Measurements from ENCODE around the gene GET3. TPM values are rescaled to one million over a fixed set of nuclear protein-coding genes. Genes with fewer than 3 reads are reported as not detected.
"Not testable (repeated sequence)": the region's sequence is repeated elsewhere in the genome, so short reads cannot be mapped to it uniquely, and the experiment has no call there.

Gene GET3
- total RNA-seq, result 55.6 TPM

DNA sequence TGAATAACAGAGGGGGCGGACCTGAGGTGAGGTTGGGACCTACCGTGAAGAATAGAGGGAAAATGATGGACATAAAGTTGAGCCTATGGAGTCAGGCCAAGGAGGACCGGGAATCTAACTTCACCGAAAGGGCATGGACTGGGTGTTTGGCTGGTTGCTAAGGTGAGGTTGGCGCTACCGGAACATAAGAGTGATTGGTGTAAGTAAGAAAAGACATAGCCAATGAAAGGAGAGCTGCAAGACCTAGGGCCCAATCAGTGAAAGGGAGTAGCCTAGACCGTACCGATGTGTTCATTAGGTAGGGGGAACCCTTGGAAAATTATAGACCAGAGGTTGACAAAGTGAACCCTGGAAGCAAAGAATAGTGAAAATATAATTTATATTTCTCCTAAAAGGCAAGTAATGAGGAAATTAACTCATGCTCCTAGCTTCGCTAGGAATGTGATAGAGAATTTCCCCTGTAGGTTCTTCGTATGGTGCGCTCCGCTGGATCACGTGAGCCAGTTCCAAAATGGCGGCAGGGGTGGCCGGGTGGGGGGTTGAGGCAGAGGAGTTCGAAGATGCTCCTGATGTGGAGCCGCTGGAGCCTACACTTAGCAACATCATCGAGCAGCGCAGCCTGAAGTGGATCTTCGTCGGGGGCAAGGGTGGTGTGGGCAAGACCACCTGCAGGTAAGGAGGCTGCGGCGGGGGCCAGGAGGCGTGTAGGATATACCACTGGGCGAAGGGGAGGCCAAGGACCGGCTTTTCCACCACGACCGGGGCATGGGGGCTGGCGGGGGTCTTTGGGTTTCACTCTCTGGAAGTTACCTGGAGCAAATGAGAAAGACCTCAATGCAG is at the start of gene GET3:
Gene GET3, plus strand, starts transcription at position 503 of the 840 bp plus-strand sequence. Its CDS starts 9 bp downstream, at position 512.
- DNase-seq (ENCODE audit: low spot score), result peak; percentile 95

DNA sequence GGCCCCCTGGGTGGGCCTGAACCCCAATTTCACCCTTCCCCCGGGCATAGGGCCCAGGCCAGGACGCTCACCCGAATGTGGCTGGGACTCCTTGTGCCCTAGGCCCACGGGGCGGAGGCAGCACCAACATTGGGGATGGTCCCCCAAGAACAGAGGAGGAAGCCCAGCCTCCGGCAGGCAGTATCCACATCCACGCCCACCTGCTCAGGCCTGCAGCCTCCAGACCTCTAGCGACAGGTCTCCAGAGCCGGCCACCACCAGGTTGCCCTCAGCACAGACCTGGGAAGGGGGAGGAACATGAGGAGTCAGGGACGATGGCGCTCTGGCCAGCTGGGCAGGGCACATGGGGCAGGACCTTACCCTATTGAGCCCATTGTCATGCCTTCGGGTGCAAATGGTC is 48.3 kb upstream of the GET3 start:
- no peak for DNase-seq (ENCODE audit: low spot score)

DNA sequence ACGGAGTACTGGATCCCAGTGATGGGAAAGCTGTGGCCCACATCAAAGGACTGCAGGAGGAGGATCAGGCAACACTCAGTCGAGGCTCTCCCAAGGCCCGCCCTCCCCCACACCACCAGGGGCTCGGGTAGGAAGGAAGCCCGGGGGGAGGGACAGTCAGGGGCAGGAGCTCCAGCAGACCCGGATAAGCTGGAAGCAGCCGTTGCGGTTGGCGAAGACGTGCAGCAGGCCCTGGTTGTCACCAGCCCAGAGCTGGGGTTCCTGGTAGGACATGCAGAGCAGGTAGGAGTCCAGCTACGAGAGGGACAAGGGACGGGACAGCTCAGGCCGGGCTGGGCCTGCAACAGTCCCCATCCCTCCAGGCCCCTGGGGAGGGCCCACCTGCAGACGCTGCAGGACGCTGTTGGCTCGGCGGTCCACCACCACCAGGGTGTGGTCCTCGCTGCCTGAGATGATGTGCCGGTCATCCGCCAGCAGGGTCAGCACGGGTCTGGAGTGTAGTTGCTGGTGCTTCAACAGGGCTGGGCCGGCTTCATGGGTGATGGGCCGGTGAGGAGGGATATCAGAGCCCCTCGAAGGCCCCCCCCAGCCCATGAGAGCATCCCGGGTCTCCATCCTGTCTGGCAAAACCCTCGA is 47.6 kb upstream of the GET3 start:
- DNase-seq (ENCODE audit: low spot score), result no peak

DNA sequence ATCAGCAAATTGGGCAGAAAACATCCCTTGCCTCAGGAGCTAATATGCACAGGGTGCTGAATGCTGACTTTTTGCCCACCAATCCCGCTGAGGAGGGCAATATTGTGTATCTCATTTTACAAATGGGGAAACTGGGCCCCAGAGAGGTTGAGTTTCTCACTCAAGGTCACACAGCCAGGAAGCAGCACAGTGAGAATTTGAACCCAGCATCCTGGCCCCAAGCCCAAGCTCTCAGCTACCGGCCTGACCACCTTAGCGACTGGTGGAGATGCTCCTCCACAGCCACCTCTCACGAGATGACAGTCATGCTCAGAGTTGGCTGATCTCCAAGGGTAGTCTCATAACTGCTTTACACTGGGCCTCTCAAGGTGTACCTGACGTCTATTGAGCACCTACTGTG is 44.3 kb upstream of the GET3 start:
- no peak for DNase-seq (ENCODE audit: low spot score)

DNA sequence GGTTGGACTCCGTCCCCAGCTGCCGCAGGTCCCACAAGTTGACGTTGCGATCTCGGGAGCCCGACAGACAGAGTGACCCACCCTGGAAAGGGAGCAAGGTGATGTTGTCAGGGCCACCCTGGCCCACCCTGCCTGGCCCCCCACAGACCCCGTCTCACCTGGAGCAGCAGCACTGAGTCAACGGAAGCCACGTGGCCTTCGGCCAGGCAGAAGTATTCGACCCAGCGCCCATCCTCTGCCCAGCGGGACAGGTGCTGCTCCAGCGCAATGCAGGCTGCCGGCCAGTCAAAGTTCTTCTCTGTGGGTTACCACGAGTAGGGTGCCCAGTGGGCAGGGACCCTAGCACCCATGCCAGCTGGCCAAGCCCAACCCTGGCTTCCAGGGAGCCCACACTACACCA is 42.7 kb upstream of the GET3 start:
- DNase-seq (ENCODE audit: low spot score), result no peak

DNA sequence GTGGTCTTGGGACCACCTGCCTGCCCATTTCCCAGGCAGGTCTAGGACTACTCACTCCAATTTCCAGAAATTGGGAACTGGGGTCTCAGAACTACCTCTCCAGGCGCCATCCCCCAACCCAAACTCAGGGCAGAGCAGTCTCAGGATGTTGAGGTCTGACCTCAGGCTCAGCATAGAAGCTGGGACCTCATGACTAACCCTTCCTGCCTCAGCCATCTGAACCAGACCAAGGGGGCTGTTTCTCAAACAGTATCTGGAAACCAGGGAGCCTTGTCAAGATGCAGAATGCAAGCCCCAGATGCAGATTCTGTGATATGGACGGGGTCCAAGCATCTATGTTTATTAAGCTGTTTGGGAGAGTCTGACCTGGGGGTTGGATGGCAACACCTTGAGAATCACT is 42.2 kb upstream of the GET3 start:
- DNase-seq (ENCODE audit: low spot score), result no peak

DNA sequence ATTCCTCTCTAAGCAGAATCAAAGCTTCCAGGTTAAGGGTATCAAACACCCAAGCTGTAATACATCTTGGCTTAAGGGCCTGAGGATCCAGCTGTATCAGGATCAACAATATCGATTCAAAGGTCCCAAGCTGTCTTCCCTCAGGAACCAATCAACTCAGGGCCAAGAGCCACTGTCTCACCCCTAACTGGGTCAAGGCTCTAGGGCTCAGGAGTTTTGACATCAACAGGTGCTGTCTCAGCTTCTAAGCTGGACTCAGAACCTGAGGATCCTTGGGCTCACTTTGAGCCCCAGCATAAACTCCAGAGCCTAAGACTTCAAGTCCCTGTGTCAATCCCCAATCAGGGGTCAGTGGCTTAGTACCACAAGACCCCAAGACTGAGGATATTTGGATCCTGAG is 41.8 kb upstream of the GET3 start:
- no peak for DNase-seq (ENCODE audit: low spot score)

DNA sequence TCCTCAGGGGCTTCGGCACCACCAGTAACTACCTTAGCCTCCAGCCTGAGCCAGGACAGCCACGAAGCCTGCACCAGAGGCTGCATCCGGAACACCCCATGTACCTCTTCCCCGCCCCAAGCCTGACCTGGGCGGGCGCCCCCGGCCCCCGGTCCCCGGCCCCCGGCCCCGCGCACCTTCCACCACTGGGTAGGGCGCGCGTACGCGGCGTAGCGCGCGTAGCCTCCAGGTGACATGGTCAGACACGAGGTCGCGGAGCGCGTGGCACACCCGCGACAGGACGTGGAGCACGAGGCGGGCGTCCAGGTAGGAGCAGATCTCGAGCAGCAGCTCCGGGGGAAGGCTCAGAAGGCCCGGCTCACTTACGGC is 41.3 kb upstream of the GET3 start:
- no peak for DNase-seq (ENCODE audit: low spot score)

DNA sequence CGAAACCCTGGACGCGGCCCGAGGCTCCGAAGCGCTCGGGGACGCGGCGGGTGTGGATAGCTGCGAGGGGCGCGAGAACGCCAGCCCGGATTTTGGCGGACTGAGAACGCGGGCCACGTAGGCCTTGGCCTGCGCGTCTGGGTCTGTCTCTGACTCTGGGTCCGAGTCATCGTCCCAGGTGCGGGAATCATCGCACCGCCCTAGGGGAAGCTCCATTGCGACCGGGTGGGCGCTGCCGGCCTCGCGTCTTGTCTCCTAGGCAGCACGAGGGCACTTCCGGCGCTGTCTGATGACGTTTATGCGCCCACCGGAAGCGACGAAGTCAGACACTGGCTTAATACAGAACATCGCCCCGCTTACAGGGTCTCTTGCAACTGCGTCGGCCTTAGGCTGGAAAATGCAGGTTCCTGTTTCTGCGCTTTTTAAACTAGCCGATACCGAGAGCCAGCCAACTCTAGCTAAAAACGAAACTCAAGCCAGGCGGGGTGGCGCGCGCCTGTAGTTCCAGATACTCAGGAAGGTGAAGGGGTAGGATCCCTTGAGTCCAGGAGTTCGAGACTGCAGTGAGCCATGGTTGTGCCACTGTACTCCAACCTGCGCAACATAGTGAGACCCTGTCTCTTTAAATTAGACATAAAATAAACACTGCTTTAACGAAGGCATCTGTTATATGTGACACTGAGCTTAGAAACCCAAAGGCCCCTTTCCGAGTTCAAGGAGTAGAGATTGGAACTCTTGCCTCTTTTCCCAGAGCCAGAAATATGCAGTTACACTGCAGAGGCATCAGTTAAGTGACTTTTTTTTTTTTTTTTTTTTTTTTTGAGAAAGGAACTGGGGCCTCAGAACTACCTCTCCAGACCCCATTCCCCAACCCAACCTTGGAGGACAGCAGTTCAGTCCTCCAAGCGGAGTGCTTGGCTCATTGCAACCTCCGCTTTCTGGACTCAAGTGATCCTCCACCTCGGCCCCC is 40.6 kb upstream of the GET3 start, which contains the start of gene FBXW9:
Gene FBXW9, minus strand, starts transcription at position 266 of the 970 bp plus-strand sequence. Its CDS starts 50 bp downstream, at position 216.
- DNase-seq (ENCODE audit: low spot score), result peak; percentile 97

DNA sequence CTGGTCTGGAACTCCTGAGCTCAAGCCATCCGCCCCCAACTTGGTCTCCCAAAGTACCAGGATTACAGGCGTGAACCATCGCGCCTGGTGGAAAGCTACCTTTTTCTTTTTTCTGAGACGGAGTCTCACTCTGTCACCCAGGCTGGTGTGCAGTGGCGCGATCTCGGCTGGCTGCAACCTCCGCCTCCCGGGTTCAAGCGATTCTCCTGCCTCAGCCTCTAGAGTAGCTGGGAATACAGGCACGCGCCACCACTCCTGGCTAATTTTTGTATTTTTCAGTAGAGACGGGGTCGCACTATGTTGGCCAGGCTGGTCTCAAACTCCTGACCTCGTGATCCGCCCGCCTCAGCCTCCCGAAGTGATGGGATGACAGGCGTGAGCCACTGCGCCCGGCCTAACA is 39.9 kb upstream of the GET3 start:
- not testable (repeated sequence) for DNase-seq (ENCODE audit: low spot score)

DNA sequence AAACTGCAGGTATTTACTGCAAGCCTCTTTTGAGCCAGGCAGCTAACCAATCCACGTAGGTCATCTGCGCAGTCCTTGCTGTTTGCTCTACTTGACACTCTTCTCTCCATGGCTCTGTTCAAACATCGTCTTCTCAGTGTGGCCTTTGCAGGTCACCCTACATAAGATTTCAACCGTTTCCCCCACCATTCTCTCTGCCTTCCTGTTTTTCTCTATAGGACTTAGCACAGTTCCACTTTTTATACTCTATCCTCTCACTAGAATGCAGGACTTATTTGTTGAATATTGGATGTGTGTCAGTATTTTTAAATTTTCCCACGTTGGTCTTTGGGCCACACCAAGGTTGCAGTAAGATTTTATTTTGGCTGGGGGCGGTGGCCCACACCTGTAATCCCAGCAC is 39.2 kb upstream of the GET3 start:
- no peak for DNase-seq (ENCODE audit: low spot score)

DNA sequence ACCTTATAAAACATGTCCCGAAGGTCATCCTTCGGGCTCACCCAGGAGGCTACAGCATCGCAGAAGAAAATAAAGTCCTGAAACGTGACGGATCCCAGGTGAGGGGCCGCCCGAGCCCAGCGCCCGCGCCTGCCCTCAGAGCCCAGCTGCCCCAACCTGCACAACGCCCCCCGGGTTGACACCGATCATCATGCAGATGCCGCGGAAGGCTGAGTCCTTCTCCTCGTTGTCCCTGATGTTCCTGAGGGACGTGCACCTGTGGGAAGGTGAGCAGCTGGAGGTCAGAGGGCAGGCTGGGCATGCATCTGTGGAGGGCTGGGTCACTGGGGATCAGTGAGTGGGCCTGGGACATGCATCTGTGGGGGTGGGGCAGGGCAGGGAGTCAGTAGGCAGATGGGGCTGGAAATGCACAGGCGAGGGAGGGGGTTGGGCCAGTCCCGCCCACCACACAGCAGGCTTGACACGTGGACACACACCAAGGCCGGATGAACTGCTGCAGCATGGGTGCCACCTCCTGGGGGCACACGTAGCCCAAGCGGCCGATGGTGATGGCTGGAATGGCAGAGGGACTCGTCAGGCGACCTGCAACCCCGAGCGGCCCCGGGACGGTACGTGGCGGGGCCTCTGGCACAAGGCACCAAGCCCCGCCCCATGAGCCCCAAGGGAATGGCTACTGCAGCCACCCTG is 35.6 kb upstream of the GET3 start:
- no peak for DNase-seq (ENCODE audit: low spot score)

DNA sequence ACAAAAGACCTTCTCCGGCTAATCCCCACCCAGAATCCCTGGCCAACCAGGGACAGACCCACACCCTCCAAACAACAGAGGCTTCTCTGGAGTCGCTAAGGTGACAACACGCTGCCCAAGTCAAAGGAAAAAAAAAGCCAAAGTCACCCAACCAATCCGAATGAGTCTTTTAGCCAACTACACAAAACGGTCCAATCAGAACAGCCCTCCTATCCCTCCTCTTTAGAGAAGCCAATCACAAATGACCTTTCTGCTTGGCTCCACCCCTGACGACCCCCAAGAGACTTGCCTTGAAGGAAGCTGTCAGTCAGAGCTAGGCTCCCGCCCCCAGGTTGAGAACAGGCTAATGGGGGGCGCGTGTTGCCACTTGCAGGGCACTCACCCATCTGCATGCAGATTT is 34.3 kb upstream of the GET3 start:
- DNase-seq (ENCODE audit: low spot score), result no peak

DNA sequence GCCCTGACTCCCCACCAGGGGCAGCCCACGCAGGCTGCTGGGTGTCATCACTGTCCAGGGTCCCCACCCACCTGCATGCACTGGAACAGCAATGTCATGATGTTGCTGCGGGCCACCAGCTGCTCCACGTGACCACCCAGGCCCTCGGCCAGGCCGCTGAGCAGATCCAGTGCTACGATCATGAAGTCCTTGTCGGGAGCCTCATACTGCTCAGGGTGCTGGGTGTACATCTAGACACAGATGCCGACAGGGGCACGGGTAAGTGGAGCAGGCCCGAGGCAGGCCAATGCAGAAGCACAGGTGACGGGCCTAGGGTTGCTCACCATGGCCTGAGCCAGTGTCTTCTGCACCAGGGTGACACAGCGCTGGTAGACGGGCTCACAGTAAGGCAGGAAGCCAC is 32.1 kb upstream of the GET3 start:
- no peak for DNase-seq (ENCODE audit: low spot score)

DNA sequence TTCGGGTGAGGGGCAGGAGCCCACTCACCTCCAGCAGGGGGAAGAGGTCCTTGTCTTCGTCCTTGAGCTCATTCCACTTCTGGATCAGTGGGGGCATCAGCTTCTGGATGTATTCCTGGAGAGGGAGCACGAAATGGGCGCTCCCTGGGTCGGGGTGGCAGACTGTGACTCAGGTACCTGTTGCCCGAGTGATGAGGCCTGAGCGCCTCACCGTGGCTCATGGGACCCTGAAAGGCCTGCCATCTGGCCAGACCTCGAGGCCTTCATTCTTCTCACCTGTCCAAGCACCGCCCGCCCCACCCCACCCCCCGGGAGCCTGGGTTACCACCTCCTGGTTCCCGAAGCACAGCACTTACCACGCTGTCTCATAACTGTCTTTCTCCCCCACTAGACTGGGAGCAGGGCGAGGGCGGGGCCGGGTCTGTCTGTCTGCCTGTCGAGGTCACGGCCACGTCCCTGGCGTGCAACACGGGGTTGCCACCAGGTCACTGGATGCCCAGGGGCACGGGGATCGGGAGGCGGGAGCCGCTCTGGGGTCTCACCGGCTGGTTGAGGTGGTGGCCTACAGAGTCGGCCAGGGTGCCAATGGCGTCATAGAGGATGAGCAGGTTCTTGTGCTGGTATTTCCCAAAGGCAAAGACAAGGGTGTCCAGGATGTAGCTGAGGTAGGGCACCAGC is 31.5 kb upstream of the GET3 start:
- no peak for DNase-seq (ENCODE audit: low spot score)

DNA sequence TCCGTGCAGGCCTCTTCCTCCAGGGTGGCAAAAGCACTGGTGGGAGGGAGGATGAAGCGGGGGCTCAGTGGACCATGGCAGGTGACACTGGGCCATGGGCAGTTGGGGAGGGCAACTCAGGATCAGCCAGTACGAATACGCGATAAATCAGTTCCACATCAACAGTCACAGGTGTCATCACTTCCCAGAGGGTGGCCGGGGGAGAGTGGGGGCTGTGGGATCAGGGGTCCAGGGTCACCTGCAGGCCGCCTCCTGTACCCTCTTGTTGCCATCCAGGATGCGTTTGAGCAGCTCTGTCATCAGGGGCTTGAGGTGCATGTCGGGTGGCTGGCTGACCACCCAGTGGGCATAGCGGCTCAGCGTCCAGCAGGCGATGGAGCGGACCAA is 31.0 kb upstream of the GET3 start:
- DNase-seq (ENCODE audit: low spot score), result no peak

DNA sequence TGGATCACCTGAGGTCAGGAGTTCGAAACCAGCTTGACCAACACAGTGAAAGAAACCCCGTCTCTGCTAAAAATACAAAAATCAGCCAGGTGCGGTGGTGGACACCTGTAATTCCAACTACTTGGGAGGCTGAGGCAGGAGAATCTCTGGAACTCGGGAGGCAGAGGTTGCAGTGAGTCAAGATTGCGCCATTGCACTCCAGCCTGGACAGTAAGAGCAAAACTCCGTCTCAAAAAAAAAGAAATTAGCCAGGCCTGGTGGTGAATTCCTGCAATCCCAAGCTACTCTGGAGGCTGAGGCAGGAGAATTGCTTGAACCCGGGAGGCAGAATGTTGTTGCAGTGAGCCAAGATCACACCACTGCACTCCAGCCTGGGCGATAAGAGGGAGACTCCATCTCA is 28.7 kb upstream of the GET3 start:
- DNase-seq (ENCODE audit: low spot score), result no peak

DNA sequence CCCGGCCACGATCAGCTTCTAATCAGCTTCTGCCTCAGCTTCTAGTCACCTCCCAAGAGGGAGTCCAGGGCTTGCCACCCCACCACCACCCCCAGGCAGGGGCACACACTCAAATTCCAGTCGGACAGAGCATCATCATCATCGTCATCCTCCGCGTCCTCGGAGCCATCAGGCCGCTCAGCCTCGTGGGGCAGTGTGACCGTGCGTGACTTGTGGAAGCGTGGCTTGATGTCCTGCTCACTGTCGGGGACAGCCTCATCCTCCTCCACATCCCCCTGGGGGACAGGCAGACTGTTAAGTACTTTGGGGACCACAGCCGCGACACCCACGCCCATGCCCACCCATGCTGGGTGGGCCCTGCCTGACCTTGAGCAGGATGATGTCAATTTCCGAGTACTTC is 26.1 kb upstream of the GET3 start:
- DNase-seq (ENCODE audit: low spot score), result no peak

DNA sequence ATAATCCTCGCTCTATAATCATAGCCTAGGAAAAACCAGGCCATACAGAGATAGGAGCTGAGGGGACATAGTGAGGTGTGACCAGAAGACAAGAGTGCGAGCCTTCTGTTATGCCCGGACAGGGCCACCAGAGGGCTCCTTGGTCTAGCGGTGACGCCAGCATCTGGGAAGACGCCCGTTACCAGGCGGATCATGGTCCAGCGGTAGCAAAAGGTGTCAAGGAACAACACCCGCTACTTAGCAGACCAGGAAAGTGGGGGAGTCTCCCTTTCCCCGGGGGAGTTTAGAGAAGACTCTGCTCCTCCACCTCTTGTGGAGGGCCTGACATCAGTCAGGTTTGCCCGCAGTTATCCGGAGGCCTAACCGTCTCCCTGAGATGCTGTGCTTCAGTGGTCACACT is 25.2 kb upstream of the GET3 start:
- DNase-seq (ENCODE audit: low spot score), result not testable (repeated sequence)

DNA sequence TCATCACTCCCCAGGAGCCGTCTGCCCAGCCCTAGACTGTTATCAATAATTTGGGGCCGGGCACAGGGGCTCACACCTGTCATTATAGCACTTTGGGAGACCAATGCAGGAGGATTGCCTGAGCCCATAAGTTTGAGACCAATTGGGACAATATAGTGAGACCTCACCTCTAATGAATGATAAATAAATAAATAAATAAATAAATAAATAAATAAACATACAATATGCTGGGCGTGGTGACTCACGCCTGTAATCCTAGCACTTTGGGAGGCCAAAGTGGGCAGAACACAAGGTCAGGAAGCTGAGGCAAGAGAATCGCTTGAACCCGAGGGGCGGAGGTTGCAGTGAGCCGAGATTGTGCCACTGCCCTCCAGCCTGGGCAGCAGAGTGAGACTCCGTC is 24.0 kb upstream of the GET3 start:
- not testable (repeated sequence) for DNase-seq (ENCODE audit: low spot score)

DNA sequence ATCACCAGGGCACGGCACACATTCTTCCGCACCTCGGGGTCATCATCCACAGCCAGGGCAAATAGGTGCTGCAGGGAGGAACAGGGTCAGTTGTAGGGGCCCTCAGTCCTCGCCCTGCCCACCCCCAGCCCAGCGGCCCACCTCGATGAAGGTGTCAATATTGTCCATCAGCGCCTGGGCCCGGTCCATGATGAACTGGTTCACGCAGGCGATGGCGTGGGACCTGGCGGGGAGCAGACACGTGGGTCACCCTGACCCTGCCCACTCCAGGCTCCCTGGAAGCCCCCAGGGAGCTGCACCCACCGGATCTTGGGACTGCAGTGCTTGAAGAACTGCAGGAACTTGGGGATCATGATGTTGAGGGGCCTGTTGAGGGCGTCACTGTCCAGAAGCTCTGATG is 22.2 kb upstream of the GET3 start:
- no peak for DNase-seq (ENCODE audit: low spot score)

Measured in ureter (tissue), 1 donor.